Right lobe of liver (tissue), 4 donors: ENCODE data around the gene FUT1.

Experiments used
- CTCF ChIP-seq, 4 donors: fragments of 200-600 bp in 3 of 4; fragments of 450-650 bp in 1 of 4; IDR thresholded peaks; one replicate each; pipeline versions ENCODE4 v1.5.1 to v1.8.0; 2016 to 2022; ENCODE audit warnings: antibody characterized with exemption in 4 of 4, mild to moderate bottlenecking in 2 of 4
- POLR2A ChIP-seq: fragments of 450-650 bp; IDR thresholded peaks from one replicate; pipeline ENCODE4 v1.6.1; 2017; ENCODE audit warnings: antibody characterized with exemption, mild to moderate bottlenecking
- donor health status: DM: no; HTN: no; CAD: no.
- donor health status: DM: no; HTN: no; CAD: no.
- donor health status: DM: no; HTN: yes; CAD: no.

GRCh38 chr19:48795685-48796070 lies 43.2 kb upstream of the FUT1 start:
- no peak for TF ChIP-seq CTCF (IDR thresholded peaks at IDR 0.05)
- TF ChIP-seq POLR2A: no peak
